PC-9 (cell line): ENCODE results near the gene CCNL1. TPM values are rescaled to one million over a fixed set of nuclear protein-coding genes. Genes with fewer than 3 reads are reported as not detected.
A peak's percentile ranks its signal among the peaks of the same experiment; 100 is the strongest.

Experiments
- BruUV-seq: library from RNA; stranded (reverse); fragments of 400-500 nt; replicated peaks from 2 replicates; lab custom pipeline; 2021; lab: Mats Ljungman, UMichigan
- CTCF ChIA-PET: fragments of 300-600 bp; sonication (Branson Sonifier 250); formaldehyde crosslinking; loops from one replicate; lab custom pipeline; 2022; ENCODE audit warnings: antibody characterized with exemption; lab: Charles Lee
- POLR2A ChIA-PET: fragments of 300-600 bp; sonication (Branson Sonifier 250); formaldehyde crosslinking; loops from one replicate; lab custom pipeline; 2022; ENCODE audit warnings: antibody characterized with exemption; ENCODE audit not compliant: unreplicated experiment; lab: Charles Lee
- DNase-seq, 2 experiments: peaks; one replicate each; pipeline versions ENCODE4 v3.0.0 to v3.0.0-alpha.2; 2015 to 2022; ENCODE audit warnings: mixed read lengths in 1 of 2
- H2AFZ ChIP-seq: fragments of 200-600 bp; sonication (generic); 2 replicates; pipeline ENCODE4 v1.8.1; 2017; ENCODE audit warnings: antibody characterized with exemption
- H3F3A ChIP-seq: fragments of 200-600 bp; sonication (generic); 2 replicates; pipeline ENCODE4 v1.8.1; 2017; ENCODE audit warnings: antibody characterized with exemption, mild to moderate bottlenecking, low read depth; ENCODE audit not compliant: insufficient read depth
- H3K27ac ChIP-seq: fragments of 200-600 bp; sonication (generic); 2 replicates; pipeline ENCODE4 v1.6.1; 2016; ENCODE audit warnings: mixed run types
- H3K27me3 ChIP-seq: fragments of 200-600 bp; sonication (generic); 2 replicates; pipeline ENCODE4 v1.6.1; 2016; ENCODE audit warnings: low read depth, mixed run types; ENCODE audit not compliant: insufficient read depth
- H3K36me3 ChIP-seq: fragments of 200-600 bp; sonication (generic); 2 replicates; pipeline ENCODE4 v1.6.1; 2016; ENCODE audit warnings: low read depth, mixed run types
- H3K4me1 ChIP-seq: fragments of 200-600 bp; sonication (generic); replicated peaks from 2 replicates; pipeline ENCODE4 v1.6.1; 2016; ENCODE audit warnings: mixed run types; ENCODE audit not compliant: insufficient read depth
- H3K4me2 ChIP-seq: fragments of 200-600 bp; sonication (generic); 2 replicates; pipeline ENCODE4 v1.6.1; 2017; ENCODE audit warnings: mixed run types
- H3K4me3 ChIP-seq: fragments of 200-600 bp; sonication (generic); 2 replicates; pipeline ENCODE4 v1.6.1; 2016; ENCODE audit warnings: mixed run types
- H3K79me2 ChIP-seq: fragments of 200-600 bp; sonication (generic); 2 replicates; pipeline ENCODE4 v1.6.1; 2017; ENCODE audit warnings: low read depth, mixed run types
- H3K9me2 ChIP-seq: fragments of 200-600 bp; sonication (generic); 2 replicates; pipeline ENCODE4 v1.8.1; 2017; ENCODE audit warnings: mild to moderate bottlenecking; ENCODE audit not compliant: insufficient read depth
- H3K9me3 ChIP-seq: fragments of 200-600 bp; sonication (generic); 2 replicates; pipeline ENCODE4 v1.8.1; 2016; ENCODE audit warnings: low read depth; ENCODE audit not compliant: insufficient read depth
- H4K20me1 ChIP-seq: fragments of 200-600 bp; sonication (generic); 2 replicates; pipeline ENCODE4 v1.8.1; 2017; ENCODE audit not compliant: insufficient read depth
- EZH2 ChIP-seq: fragments of 200-600 bp; sonication (generic); IDR thresholded peaks from 2 replicates; pipeline ENCODE4 v1.8.0; 2017; ENCODE audit warnings: antibody characterized with exemption, low read depth
- intact Hi-C: fragments of 100-400 bp; cut with micrococcal nuclease; formaldehyde crosslinking; loops from one replicate; pipeline ENCODE4 v1.10.0; 2022; ENCODE audit not compliant: unreplicated experiment
- total RNA-seq: library from RNA; stranded (reverse); gene quantifications from 2 replicates; pipeline ENCODE4 v1.2.3, GENCODE V29; 2021
- TF ChIP-seq, protein P1 (sequence below): fragments of 200-600 bp; sonication (generic); conservative IDR thresholded peaks from 2 replicates; pipeline ENCODE4 v1.6.1; 2017; ENCODE audit warnings: mixed run types, antibody characterized with exemption, mild to moderate bottlenecking, moderate library complexity

CCNL1 gene
- total RNA-seq, 1 experiment from 2014 or later, result 91.3 TPM

DNA sequence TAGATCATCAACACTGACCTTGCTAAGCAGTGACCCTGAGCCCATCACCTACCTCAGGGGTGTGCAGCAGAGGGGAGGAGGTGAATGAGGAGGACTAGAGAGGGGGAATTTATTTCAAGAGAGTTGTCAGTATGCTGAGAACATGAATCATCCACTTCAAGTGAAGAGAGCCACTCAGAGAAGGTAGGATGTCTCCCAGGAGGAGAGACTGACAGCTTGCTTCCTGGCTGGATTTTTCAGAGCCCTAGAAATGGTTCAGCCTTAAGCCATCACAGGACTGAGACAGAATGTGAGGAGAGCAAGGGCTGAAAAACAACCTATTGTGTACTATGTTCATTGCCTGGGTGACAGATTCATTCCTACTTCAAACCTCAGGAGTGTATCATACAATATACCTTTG is 34.8 kb downstream of the CCNL1 start:
- Histone ChIP-seq H3K4me2 (peak overlapping the region; percentile 11), H4K20me1 (no peaks in the 10 kb centered on the region), H3K4me3 (no peak overlapping the region), H3K4me1 (peaks cover 88% of the 10 kb centered on the region), H3K27ac (peak overlapping the region; percentile 94), H3K27me3 (no peaks in the 10 kb centered on the region), H3K79me2 (no peaks in the 10 kb centered on the region), H3K9me2 (no peaks in the 10 kb centered on the region), H3K9me3 (no peaks in the 10 kb centered on the region), H3F3A (peaks cover 60% of the 10 kb centered on the region), H3K36me3 (no peaks in the 10 kb centered on the region), H2AFZ (no peak overlapping the region)
- ChIA-PET CTCF (no interaction called here), POLR2A (interaction anchor here (1.0 kb wide), 1 partner anchor 37 kb away, joined by 3 read pairs; no protein-coding TSS in a partner anchor)
- TF ChIP-seq, protein P1, sequence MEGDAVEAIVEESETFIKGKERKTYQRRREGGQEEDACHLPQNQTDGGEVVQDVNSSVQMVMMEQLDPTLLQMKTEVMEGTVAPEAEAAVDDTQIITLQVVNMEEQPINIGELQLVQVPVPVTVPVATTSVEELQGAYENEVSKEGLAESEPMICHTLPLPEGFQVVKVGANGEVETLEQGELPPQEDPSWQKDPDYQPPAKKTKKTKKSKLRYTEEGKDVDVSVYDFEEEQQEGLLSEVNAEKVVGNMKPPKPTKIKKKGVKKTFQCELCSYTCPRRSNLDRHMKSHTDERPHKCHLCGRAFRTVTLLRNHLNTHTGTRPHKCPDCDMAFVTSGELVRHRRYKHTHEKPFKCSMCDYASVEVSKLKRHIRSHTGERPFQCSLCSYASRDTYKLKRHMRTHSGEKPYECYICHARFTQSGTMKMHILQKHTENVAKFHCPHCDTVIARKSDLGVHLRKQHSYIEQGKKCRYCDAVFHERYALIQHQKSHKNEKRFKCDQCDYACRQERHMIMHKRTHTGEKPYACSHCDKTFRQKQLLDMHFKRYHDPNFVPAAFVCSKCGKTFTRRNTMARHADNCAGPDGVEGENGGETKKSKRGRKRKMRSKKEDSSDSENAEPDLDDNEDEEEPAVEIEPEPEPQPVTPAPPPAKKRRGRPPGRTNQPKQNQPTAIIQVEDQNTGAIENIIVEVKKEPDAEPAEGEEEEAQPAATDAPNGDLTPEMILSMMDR, result no peak
- intact Hi-C loops, result no loop called here
- BruUV-seq, result no TSS peak
- DNase-seq, result no peak

DNA sequence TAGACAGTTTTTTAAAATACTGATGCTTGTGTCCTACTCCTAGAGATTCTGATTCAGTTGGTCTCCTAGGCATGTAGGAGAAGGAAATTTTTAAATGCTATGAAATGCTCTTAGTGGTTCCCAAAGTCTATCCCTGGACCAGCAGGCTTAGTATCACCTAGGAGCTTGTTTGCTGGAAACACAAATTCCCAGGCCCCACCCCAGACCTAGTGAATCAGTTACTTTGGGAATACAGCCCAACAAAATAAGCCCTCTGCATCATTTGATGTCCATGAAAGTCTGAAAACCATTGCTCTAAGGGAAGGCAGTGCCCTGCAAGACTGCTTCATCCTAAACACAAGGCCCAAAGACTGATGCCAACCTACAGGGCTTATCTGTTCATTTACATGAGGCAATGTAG is 36.3 kb downstream of the CCNL1 start:
- intact Hi-C loops, result no loop called here
- H3K36me3 ChIP-seq, result no peaks in the 10 kb centered on the region
- peaks cover 45% of the 10 kb centered on the region for H3F3A ChIP-seq
- H3K9me2 ChIP-seq, result no peaks in the 10 kb centered on the region
- no peaks in the 10 kb centered on the region for H4K20me1 ChIP-seq
- H3K4me1 ChIP-seq, result peaks cover 80% of the 10 kb centered on the region
- no TSS peak for BruUV-seq
- ChIA-PET POLR2A (no interaction called here), CTCF (no interaction called here)
- H2AFZ ChIP-seq, result no peak overlapping the region
- peak in 1 of 2 experiments; percentile 31 for DNase-seq
- H3K4me3 ChIP-seq, result no peak overlapping the region
- H3K4me2 ChIP-seq, result no peak overlapping the region
- H3K79me2 ChIP-seq, result no peaks in the 10 kb centered on the region
- H3K27ac ChIP-seq, result no peak overlapping the region
- TF ChIP-seq, protein P1, result no peak
- TF ChIP-seq EZH2, result no peak
- no peaks in the 10 kb centered on the region for H3K9me3 ChIP-seq
- no peaks in the 10 kb centered on the region for H3K27me3 ChIP-seq

DNA sequence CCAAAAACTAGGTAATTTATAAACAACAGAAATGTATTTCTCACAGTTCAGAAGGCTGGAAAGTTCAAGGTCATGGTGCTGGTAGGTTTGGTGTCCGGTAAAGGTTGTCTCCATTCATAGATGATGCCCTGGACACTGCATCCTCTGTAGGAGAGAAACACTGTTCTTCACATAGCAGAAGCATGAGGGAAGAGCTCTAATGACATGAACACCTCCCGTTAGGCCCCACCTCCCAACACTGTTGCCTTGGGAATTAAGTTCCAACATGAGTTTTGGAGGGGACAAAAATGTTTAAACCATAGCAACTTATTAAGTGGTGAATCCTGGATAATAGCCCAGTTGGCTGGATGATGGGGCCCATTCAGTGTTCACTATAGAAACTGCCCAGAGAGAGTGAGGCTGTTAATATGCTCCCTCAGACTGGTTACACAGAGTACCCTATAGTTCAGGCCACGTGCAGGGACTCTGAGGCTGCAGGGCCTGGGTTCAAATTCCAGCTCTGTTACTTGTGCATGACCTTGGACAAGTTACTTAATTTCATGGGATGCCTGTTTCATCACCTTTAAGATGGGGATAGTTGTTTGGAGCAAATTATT is 37.0 kb downstream of the CCNL1 start:
- POLR2A ChIA-PET, result interaction anchor here (1.9 kb wide), 1 partner anchor 35 kb away, joined by 39 read pairs; no protein-coding TSS in a partner anchor
- H3K4me3 ChIP-seq, result no peak overlapping the region
- peak overlapping the region; percentile 73 for H3K27ac ChIP-seq
- no peak overlapping the region for H2AFZ ChIP-seq
- no peaks in the 10 kb centered on the region for H4K20me1 ChIP-seq
- H3K9me2 ChIP-seq, result no peaks in the 10 kb centered on the region
- peak in 1 of 2 experiments; percentile 21 for DNase-seq
- H3K9me3 ChIP-seq, result no peaks in the 10 kb centered on the region
- H3K27me3 ChIP-seq, result no peaks in the 10 kb centered on the region
- H3F3A ChIP-seq, result peaks cover 38% of the 10 kb centered on the region
- H3K4me1 ChIP-seq, result peaks cover 73% of the 10 kb centered on the region
- intact Hi-C loops, result no loop called here
- BruUV-seq, result no TSS peak
- no peaks in the 10 kb centered on the region for H3K36me3 ChIP-seq
- peak overlapping the region; percentile 49 for H3K4me2 ChIP-seq
- no peaks in the 10 kb centered on the region for H3K79me2 ChIP-seq
- TF ChIP-seq EZH2, result no peak
- TF ChIP-seq, protein P1, result no peak
- CTCF ChIA-PET, result interaction anchor here (0.7 kb wide), 1 partner anchor 23 kb away, joined by 3 read pairs; no protein-coding TSS in a partner anchor
